ENCODE measurements around the gene USP48.

USP48 gene

DNA sequence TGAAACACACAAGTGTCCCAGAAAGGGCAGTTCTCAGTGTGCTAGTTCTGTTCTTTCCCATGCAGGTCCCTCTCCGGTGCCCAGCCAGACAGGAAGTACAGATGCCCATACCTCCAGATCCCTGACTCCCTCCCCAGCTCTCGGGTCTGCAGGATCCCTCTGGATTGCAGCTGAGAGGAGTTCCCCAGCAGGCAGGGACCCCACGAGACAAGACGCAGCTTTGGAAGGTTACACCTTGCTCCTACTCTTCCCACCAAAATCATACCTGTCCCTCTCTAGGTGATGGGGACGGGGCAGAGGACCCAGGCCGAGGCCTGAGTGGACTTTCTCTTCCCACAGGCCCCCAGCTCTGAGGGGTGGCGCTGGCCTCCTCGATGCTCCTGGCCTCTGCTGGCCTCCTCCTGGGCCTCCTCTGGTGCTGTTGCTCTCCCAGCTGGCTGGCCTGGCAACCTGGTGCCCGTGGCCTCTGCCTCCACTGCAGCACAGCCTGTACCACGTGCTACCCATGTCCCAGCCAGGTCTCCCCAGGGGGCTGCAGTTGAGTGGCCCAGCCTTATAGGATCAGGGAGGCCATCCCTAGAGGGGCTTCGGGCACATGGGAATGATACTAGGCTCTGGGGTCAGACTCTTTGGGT, 38.6 kb upstream of the USP48 start:
- TF ChIP-seq, protein P1, sequence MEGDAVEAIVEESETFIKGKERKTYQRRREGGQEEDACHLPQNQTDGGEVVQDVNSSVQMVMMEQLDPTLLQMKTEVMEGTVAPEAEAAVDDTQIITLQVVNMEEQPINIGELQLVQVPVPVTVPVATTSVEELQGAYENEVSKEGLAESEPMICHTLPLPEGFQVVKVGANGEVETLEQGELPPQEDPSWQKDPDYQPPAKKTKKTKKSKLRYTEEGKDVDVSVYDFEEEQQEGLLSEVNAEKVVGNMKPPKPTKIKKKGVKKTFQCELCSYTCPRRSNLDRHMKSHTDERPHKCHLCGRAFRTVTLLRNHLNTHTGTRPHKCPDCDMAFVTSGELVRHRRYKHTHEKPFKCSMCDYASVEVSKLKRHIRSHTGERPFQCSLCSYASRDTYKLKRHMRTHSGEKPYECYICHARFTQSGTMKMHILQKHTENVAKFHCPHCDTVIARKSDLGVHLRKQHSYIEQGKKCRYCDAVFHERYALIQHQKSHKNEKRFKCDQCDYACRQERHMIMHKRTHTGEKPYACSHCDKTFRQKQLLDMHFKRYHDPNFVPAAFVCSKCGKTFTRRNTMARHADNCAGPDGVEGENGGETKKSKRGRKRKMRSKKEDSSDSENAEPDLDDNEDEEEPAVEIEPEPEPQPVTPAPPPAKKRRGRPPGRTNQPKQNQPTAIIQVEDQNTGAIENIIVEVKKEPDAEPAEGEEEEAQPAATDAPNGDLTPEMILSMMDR (conservative IDR thresholded peaks at IDR 0.05) = no peak
- no peak overlapping the region for H3K27ac ChIP-seq

DNA sequence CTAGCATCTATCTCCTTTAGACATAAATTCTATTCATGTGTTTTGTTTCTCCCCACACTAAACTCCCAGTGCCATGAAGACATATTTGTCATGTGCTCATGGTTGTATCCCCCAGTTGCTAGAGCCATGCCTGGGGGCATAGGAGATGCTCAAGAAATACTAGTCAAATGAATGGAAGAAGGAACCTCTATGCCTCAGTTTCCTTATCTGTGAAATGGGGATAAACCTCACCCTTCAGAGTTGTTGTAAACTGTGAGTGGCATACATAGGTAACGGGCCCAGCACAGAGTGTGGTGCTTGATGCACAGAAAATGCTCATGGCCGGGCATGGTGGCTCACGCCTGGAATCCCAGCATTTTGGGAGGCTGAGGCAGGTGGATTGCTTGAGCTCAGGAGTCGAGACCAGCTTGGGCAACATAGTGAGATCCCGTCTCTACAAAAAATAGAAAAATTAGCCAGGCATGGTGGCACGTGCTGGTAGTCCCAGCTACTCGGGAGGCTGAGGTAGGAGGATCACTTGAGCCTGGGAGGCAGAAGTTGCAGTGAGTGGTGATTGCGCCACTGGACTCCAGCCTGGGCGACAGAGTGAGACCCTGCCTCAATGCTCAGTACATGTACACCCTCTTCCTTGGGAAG, 37.8 kb upstream of the USP48 start:
- no peak overlapping the region for H3K27ac ChIP-seq
- TF ChIP-seq, protein P1 (conservative IDR thresholded peaks at IDR 0.05) = no peak

DNA sequence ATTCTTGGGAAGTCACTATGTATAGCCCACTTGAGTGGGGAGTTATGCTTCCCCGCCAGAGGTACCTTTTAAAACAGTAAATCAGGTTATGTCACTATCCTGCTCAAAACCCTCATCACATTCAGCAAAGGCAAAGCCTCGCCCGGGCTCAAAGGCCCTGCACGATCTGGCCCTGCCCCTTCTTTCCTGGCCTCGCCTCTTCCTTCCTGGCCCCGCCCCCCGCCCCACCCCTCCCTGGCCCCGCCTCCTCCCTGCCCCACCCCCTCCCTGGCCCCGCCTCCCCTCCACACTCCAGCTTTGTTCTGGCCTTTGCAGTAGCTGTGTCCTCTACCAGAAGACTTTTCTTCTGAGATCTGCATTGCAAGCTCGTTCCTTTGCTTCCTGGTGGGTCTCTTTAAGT, 35.7 kb upstream of the USP48 start:
- TF ChIP-seq, protein P1 (conservative IDR thresholded peaks at IDR 0.05) = no peak
- no peak overlapping the region for H3K27ac ChIP-seq

DNA sequence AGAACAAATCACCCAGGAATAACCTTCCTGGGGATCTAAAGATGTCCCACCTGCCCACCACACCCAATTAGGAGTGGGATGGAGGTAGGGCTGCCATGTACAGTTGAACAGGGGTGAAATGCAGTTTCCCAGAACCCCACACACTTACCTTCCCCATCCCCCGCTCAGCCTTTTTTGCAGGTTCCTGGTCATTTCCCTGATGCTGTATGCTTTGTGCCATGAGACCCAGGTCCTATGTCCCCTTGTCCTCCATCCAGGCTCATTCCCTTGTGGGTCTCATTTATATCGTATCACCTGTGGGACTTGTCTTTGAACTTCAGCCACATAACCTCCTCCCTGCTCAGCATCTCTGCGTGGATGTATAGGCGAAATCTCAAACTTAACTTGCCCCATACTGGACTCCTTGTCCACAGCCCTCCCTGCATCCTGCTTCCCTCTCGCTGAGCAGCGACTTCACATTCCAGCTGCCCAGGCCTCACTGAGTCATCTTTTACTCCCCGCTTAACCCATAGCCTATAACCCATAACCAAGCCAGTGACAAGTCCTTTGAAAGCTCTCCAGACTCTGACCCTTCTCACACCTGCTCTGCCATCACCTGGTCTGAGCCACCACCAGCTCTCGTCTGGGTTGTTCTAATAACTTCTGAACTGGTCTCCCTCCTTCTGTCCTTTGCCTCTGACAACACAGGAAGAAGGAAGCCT, 33.8 kb upstream of the USP48 start:
- TF ChIP-seq, protein P1 (conservative IDR thresholded peaks at IDR 0.05) = no peak
- H3K27ac ChIP-seq = no peak overlapping the region

DNA sequence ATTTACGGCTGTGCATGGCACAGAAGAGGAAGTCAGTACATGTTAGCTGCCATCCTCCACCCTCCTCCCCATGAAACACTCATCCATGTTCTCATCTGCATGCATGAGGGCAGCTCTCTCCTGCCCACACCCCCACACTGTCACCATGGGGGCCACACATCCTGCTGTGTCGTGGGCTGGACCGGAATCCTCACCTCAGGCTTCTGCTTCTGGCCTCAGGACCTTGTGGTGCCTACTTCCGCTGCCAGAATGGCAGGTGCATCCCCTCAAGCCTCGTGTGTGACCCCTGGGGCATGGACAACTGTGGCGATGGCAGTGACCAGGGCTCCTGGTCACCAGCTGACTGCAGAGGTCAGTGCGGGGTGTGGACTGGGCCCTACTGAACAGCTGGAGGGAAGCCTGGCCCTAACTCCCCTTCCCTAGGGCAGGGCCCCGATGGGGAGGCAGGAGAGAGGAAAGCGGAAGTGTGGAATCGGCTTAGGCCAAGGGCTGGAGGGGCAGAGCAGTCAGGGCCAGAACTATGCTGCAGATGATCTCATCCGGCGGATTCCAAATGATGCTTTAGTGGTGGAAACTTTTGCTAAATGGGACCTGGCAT, 32.9 kb upstream of the USP48 start:
- H3K27ac ChIP-seq = no peak overlapping the region
- TF ChIP-seq, protein P1 (conservative IDR thresholded peaks at IDR 0.05) = no peak

DNA sequence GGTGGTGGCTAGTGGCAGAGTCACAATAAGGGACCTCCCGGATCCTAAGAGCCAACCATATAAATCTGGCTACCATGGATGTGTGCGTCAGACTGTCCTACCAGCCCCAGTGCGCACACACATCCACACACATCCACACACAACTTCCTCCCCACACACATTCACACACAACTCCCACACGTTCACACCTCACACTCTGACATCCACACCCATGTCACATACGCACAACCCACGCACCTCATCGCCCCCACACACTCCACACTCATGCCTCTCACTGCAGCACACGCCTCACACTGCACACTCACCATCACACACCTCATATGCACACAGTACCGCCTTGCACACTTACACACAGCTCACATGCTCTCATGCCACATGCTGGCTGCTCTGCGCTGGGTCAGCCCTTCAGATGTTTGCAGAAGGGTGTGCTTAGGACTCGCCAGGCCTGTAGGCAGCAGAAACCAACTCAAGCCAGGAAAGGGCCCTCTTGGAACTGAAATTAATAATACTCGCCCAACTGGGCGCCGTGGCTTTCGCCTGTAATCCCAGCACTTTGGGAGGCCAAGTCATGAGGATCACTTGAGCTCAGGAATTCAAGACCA, 32.1 kb upstream of the USP48 start:
- H3K27ac ChIP-seq = no peak overlapping the region

More for the DNA sequence above, 32.1 kb upstream of the USP48 start:
- TF ChIP-seq, protein P1 (conservative IDR thresholded peaks at IDR 0.05) = no peak

Data from VCaP (cell line).